ENCODE data around the gene ICAM1.

GRCh38 chr19:10227026-10227971, 43.6 kb upstream of the ICAM1 start:
- TF ChIP-seq, protein P1, sequence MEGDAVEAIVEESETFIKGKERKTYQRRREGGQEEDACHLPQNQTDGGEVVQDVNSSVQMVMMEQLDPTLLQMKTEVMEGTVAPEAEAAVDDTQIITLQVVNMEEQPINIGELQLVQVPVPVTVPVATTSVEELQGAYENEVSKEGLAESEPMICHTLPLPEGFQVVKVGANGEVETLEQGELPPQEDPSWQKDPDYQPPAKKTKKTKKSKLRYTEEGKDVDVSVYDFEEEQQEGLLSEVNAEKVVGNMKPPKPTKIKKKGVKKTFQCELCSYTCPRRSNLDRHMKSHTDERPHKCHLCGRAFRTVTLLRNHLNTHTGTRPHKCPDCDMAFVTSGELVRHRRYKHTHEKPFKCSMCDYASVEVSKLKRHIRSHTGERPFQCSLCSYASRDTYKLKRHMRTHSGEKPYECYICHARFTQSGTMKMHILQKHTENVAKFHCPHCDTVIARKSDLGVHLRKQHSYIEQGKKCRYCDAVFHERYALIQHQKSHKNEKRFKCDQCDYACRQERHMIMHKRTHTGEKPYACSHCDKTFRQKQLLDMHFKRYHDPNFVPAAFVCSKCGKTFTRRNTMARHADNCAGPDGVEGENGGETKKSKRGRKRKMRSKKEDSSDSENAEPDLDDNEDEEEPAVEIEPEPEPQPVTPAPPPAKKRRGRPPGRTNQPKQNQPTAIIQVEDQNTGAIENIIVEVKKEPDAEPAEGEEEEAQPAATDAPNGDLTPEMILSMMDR (IDR thresholded peaks at IDR 0.05; ENCODE audit: control extremely low read depth in 1 of 3, insufficient read depth in 1 of 3, low read depth in 1 of 3, low read length in 3 of 3), result peak in 2 of 3 experiments; percentile 18 to 26; a peak in 2 of 4 replicates
- TF ChIP-seq FOSL1 (IDR thresholded peaks at IDR 0.05; ENCODE audit: insufficient read depth, low read depth, low read length), result no peak
- no peak for TF ChIP-seq HDAC2 (IDR thresholded peaks at IDR 0.05; ENCODE audit: borderline replicate concordance in 1 of 2, low read depth in 2 of 2, low read length in 2 of 2)
- no peak for TF ChIP-seq JUN (IDR thresholded peaks at IDR 0.05; ENCODE audit: low read depth, low read length)
- no peak for TF ChIP-seq JUND (IDR thresholded peaks at IDR 0.05; ENCODE audit: low read length)
- TF ChIP-seq RXRA (IDR thresholded peaks at IDR 0.05; ENCODE audit: insufficient read depth, low read depth, low read length), result no peak
- TF ChIP-seq, protein P2, sequence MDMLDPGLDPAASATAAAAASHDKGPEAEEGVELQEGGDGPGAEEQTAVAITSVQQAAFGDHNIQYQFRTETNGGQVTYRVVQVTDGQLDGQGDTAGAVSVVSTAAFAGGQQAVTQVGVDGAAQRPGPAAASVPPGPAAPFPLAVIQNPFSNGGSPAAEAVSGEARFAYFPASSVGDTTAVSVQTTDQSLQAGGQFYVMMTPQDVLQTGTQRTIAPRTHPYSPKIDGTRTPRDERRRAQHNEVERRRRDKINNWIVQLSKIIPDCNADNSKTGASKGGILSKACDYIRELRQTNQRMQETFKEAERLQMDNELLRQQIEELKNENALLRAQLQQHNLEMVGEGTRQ (IDR thresholded peaks at IDR 0.05; ENCODE audit: low read length), result no peak

Data from H1 (cell line).